Measurements from ENCODE around the gene PXMP4.
A peak's percentile ranks its signal among the peaks of the same experiment; 100 is the strongest.

The PXMP4 gene

GRCh38 chr20:33653218-33653899 lies 66.8 kb downstream of the PXMP4 start:
- DNase-seq = peak; percentile 51
